Ectodermal cell (in vitro differentiated cells): ENCODE measurements around the gene ANAPC4. TPM values are rescaled to one million over a fixed set of nuclear protein-coding genes. Genes with fewer than 3 reads are reported as not detected.
"Not testable (repeated sequence)": the region's sequence is repeated elsewhere in the genome, so short reads cannot be mapped to it uniquely, and the experiment has no call there.

Experiments
- H3K27ac ChIP-seq: 2 replicates; pipeline ENCODE4 v1.7.0; 2013; ENCODE audit warnings: mild to moderate bottlenecking, low read depth, low read length; ENCODE audit not compliant: insufficient read depth, poor library complexity, severe bottlenecking
- H3K27me3 ChIP-seq: 2 replicates; pipeline ENCODE4 v1.7.0; 2013; ENCODE audit warnings: mild to moderate bottlenecking, low read length; ENCODE audit not compliant: insufficient read depth, control insufficient read depth, poor library complexity, severe bottlenecking
- H3K36me3 ChIP-seq: one replicate; pipeline ENCODE4 v1.7.0; 2013; ENCODE audit warnings: low read length; ENCODE audit not compliant: control insufficient read depth, insufficient read depth
- H3K4me1 ChIP-seq: one replicate; pipeline ENCODE4 v1.7.0; 2013; ENCODE audit warnings: low read length; ENCODE audit not compliant: control insufficient read depth, insufficient read depth
- H3K4me3 ChIP-seq: 2 replicates; pipeline ENCODE4 v1.7.0; 2013; ENCODE audit warnings: low read depth, low read length, control low read depth; ENCODE audit not compliant: insufficient read depth
- H3K9me3 ChIP-seq: 2 replicates; pipeline ENCODE4 v1.7.0; 2013; ENCODE audit warnings: mild to moderate bottlenecking, low read length, moderate library complexity; ENCODE audit not compliant: control insufficient read depth
- WGBS, 2 experiments: methylation state at CpG; one replicate each; pipeline ENCODE4 v1.1.7; 2013; ENCODE audit warnings: missing lambda C conversion rate in 2 of 2; 5-methylcytosine and 5-hydroxymethylcytosine counted together
- polyA plus RNA-seq, 4 experiments: library from polyadenylated mRNA; stranded (reverse); fragments of 50-300 nt; gene quantifications; one replicate each; pipeline ENCODE4 v1.2.3, GENCODE V29; 2013

The ANAPC4 gene
- polyA plus RNA-seq (2013, experiment 1 of 4), result 38.8 TPM
- polyA plus RNA-seq (2013, experiment 2 of 4), result 48.4 TPM
- 33.5 TPM for polyA plus RNA-seq (2013, experiment 3 of 4)
- polyA plus RNA-seq (2013, experiment 4 of 4), result 35.9 TPM

- no peaks in the 10 kb centered on the region for H3K9me3 ChIP-seq
- H3K36me3 ChIP-seq, result no peaks in the 10 kb centered on the region
- H3K27me3 ChIP-seq, result no peaks in the 10 kb centered on the region
- H3K27ac ChIP-seq, result no peak within 1 kb of the TSS
- peaks cover 10% of the 10 kb centered on the region for H3K4me1 ChIP-seq
- WGBS, 2 experiments, result 0 to 1% methylated on average over 73 to 74 of the region's 74 CpGs
- H3K4me3 ChIP-seq, result peak within 1 kb of the TSS; percentile 88
These were observed at the start of gene ANAPC4 for GRCh38 chr4:25376754-25377571. TSS of gene ANAPC4 (plus strand) at chr4:25377263. CDS start at chr4:25377428, 165 bp downstream.

GRCh38 chr4:25328463-25328862 lies 48.6 kb upstream of the ANAPC4 start:
- not testable (repeated sequence) for H3K4me3 ChIP-seq, H3K4me1 ChIP-seq, H3K9me3 ChIP-seq, H3K27ac ChIP-seq, H3K36me3 ChIP-seq, H3K27me3 ChIP-seq
- WGBS, 2 experiments, result 91 to 94% methylated on average over 3 of the region's 3 CpGs

- no peak overlapping the region for H3K27ac ChIP-seq
- H3K36me3 ChIP-seq, result no peaks in the 10 kb centered on the region
- 95 to 97% methylated on average over 1 of the region's 1 CpG for WGBS, 2 experiments
- no peaks in the 10 kb centered on the region for H3K4me1 ChIP-seq
- no peaks in the 10 kb centered on the region for H3K27me3 ChIP-seq
- H3K9me3 ChIP-seq, result no peaks in the 10 kb centered on the region
- H3K4me3 ChIP-seq, result no peak overlapping the region
These were observed 46.7 kb upstream of the ANAPC4 start for GRCh38 chr4:25330335-25330734.

- no peaks in the 10 kb centered on the region for H3K36me3 ChIP-seq
- H3K4me1 ChIP-seq, result no peaks in the 10 kb centered on the region
- WGBS, 2 experiments, result 90 to 92% methylated on average over 12 of the region's 12 CpGs
- H3K27me3 ChIP-seq, result no peaks in the 10 kb centered on the region
- no peak overlapping the region for H3K4me3 ChIP-seq
- no peak overlapping the region for H3K27ac ChIP-seq
- no peaks in the 10 kb centered on the region for H3K9me3 ChIP-seq
These were observed 45.9 kb upstream of the ANAPC4 start for GRCh38 chr4:25330905-25331808.

GRCh38 chr4:25343671-25344070 lies 33.4 kb upstream of the ANAPC4 start:
- no peaks in the 10 kb centered on the region for H3K27me3 ChIP-seq
- 88 to 96% methylated on average over 2 of the region's 2 CpGs for WGBS, 2 experiments
- no peaks in the 10 kb centered on the region for H3K4me1 ChIP-seq
- H3K36me3 ChIP-seq, result no peaks in the 10 kb centered on the region
- H3K27ac ChIP-seq, result no peak overlapping the region
- H3K9me3 ChIP-seq, result no peaks in the 10 kb centered on the region
- H3K4me3 ChIP-seq, result no peak overlapping the region

GRCh38 chr4:25345744-25346143 lies 31.3 kb upstream of the ANAPC4 start:
- Histone ChIP-seq H3K9me3 (no peaks in the 10 kb centered on the region), H3K27ac (no peak overlapping the region), H3K4me1 (no peaks in the 10 kb centered on the region), H3K27me3 (no peaks in the 10 kb centered on the region), H3K4me3 (no peak overlapping the region), H3K36me3 (no peaks in the 10 kb centered on the region)
- WGBS, 2 experiments, result 89% methylated on average over 5 of the region's 5 CpGs

DNA sequence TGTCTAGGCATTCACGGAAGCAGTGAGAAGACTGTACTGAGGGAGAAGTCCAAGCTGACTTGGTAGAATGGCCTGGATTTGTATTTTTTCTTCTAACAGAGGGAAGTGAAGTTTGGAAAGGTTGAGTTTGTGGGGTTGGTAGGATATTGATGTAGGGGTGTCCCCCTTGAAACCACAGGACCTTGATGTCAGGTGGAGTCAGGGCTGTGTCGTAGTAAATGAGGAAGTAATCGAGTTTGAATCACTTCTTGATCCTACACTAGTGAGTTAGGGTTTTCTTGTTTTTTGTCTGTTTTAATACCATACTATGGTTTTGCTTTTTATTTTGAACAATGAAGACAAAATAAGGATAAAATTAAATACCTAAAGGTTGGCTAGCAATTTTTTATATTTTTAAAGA lies 30.1 kb upstream of the ANAPC4 start:
- no peak overlapping the region for H3K4me3 ChIP-seq
- H3K4me1 ChIP-seq, result no peaks in the 10 kb centered on the region
- 94 to 96% methylated on average over 2 to 3 of the region's 3 CpGs for WGBS, 2 experiments
- H3K36me3 ChIP-seq, result no peaks in the 10 kb centered on the region
- H3K9me3 ChIP-seq, result no peaks in the 10 kb centered on the region
- H3K27me3 ChIP-seq, result no peaks in the 10 kb centered on the region
- H3K27ac ChIP-seq, result no peak overlapping the region

DNA sequence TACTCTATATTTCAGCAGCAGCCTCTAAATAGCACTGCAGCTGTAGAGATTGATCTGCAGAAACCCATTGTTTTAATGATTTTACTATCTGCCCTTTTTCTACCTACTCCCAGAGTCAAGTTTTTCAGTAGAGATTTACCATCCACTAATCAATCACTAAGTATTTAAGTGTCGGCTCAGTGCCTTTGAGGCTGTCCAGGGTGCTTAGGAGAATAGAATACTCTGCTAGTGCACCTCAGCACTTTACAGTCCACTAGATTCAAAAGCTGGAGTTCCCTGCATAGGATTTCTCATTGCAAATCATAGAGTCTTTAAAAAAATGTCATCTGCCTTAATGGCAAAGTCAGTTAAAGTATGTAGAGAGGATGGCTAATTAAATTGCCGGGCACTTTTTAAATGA lies 29.6 kb upstream of the ANAPC4 start:
- no peak overlapping the region for H3K27ac ChIP-seq
- no peaks in the 10 kb centered on the region for H3K36me3 ChIP-seq
- WGBS, 2 experiments, result 87 to 100% methylated on average over 2 of the region's 2 CpGs
- no peaks in the 10 kb centered on the region for H3K27me3 ChIP-seq
- H3K4me3 ChIP-seq, result no peak overlapping the region
- H3K4me1 ChIP-seq, result no peaks in the 10 kb centered on the region
- H3K9me3 ChIP-seq, result no peaks in the 10 kb centered on the region

DNA sequence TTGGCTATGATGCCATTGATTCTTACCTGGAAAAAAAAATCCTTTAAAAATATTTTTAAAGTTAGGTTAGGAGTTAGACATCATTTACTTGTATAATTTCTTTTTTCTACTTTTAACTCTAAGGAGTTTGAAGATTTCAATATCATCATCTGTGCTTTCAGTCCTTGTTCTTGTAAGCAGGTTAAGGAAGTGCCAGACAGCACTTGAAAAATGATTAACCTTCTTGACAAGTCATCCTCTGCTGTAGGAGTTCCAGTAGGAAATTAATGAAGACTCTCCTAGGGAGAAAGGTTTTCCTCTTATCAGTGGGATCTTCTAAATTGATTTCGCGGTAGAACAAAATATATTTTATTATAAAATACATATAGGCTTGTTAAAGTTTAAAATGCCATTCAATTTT lies 29.1 kb upstream of the ANAPC4 start:
- no peaks in the 10 kb centered on the region for H3K4me1 ChIP-seq
- WGBS, 2 experiments, result no CpG with 5 or more reads among the region's 2 CpGs
- H3K27ac ChIP-seq, result no peak overlapping the region
- no peaks in the 10 kb centered on the region for H3K36me3 ChIP-seq
- H3K9me3 ChIP-seq, result no peaks in the 10 kb centered on the region
- no peaks in the 10 kb centered on the region for H3K27me3 ChIP-seq
- no peak overlapping the region for H3K4me3 ChIP-seq

GRCh38 chr4:25350561-25350960 lies 26.5 kb upstream of the ANAPC4 start:
- H3K27me3 ChIP-seq, result no peaks in the 10 kb centered on the region
- no peaks in the 10 kb centered on the region for H3K4me1 ChIP-seq
- no peak overlapping the region for H3K27ac ChIP-seq
- no peaks in the 10 kb centered on the region for H3K9me3 ChIP-seq
- WGBS, 2 experiments, result 91 to 92% methylated on average over 2 of the region's 2 CpGs
- no peaks in the 10 kb centered on the region for H3K36me3 ChIP-seq
- no peak overlapping the region for H3K4me3 ChIP-seq
